ENCODE measurements around the gene TICRR. TPM values are rescaled to one million over a fixed set of nuclear protein-coding genes. Genes with fewer than 3 reads are reported as not detected.

Gene TICRR
- total and polyA plus RNA-seq, 2 of the 8 experiments (the other 6 are each of a cell fraction or from before 2014, with no cell fraction given): 13.1 to 34.8 TPM

GRCh38 chr15:89632563-89633430 lies 57.5 kb downstream of the TICRR start:
- no peak for TF ChIP-seq HDAC6 (IDR thresholded peaks at IDR 0.05; ENCODE audit: low read depth, low read length)
- TF ChIP-seq RNF2 (IDR thresholded peaks at IDR 0.05; ENCODE audit: borderline replicate concordance, low read depth, low read length, missing control alignments, poor library complexity, severe bottlenecking): no peak
- H3K9ac ChIP-seq (replicated peaks in 1 of 4; ENCODE audit: extremely low read depth in 1 of 4, low read depth in 3 of 4, low read length in 3 of 4): no peak overlapping the region
- no peaks in the 10 kb centered on the region; a peak in 1 of 7 replicates for H3K27me3 ChIP-seq (replicated peaks in 1 of 4; ENCODE audit: control insufficient read depth in 3 of 4, extremely low read depth in 1 of 4, insufficient read depth in 3 of 4, low read length in 3 of 4)
- H4K20me1 ChIP-seq (replicated peaks in 1 of 2; ENCODE audit: control insufficient read depth in 1 of 2, insufficient read depth in 2 of 2, low read length in 2 of 2): peaks cover 0 to 12% of the 10 kb centered on the region in 2 experiments
- no peak overlapping the region for H4K5ac ChIP-seq (ENCODE audit: insufficient read length, low read depth, low read length)
- no peak overlapping the region for H2BK5ac ChIP-seq (ENCODE audit: low read depth, low read length)
- no peak overlapping the region for H2BK20ac ChIP-seq (ENCODE audit: low read length)
- WGBS, 2 experiments (ENCODE audit: extremely low coverage in 1 of 2, insufficient coverage in 1 of 2, insufficient read length in 1 of 2, insufficient replicate concordance in 2 of 2, low coverage in 1 of 2, low lambda C conversion rate in 2 of 2, missing lambda C conversion rate in 1 of 2): 92% methylated on average over 16 of the region's 18 CpGs; no CpG with 5 or more reads in 1 of the 2 experiments
- H3K14ac ChIP-seq (ENCODE audit: insufficient read length): no peak overlapping the region
- H2AK5ac ChIP-seq (ENCODE audit: low read depth, low read length): no peak overlapping the region
- no peak overlapping the region for H3K27ac ChIP-seq (ENCODE audit: low read depth, low read length)
- H3K4me1 ChIP-seq (replicated peaks in 1 of 4; ENCODE audit: control insufficient read depth in 3 of 4, insufficient read depth in 4 of 4, low read length in 3 of 4): no peaks in the 10 kb centered on the region
- ChIA-PET POLR2A (ENCODE audit: partially characterized antibody) (interaction anchor here (2.1 kb wide), 1 partner anchor 10 kb away, joined by 9 read pairs; no protein-coding TSS in a partner anchor), CTCF (ENCODE audit: partially characterized antibody) (interaction anchor here (0.9 to 1.0 kb wide), 2 partner anchors 12 to 13 kb away, joined by 3 read pairs; no protein-coding TSS in a partner anchor)
- no peak for DNase-seq (ENCODE audit: low read depth in 1 of 2, low spot score in 2 of 2)
- H3K79me1 ChIP-seq (ENCODE audit: low read depth, low read length): no peaks in the 10 kb centered on the region; the same call in 1 of the 2 replicates
- H2BK15ac ChIP-seq (ENCODE audit: low read length): no peak overlapping the region
- H3K36me3 ChIP-seq (ENCODE audit: control insufficient read depth in 2 of 4, insufficient read depth in 4 of 4, low read length in 3 of 4): peaks cover 31 to 68% (median 52%) of the 10 kb centered on the region in 4 experiments
- no peak overlapping the region for H2AFZ ChIP-seq (ENCODE audit: low read length)
- no peak overlapping the region for H3K56ac ChIP-seq (replicated peaks; ENCODE audit: insufficient read length, low read depth, low read length)
- no peak overlapping the region for H3K4me3 ChIP-seq (ENCODE audit: extremely low read depth in 1 of 4, insufficient read depth in 2 of 4, low read depth in 3 of 4, low read length in 4 of 4)
- no peak overlapping the region for H3K23ac ChIP-seq (ENCODE audit: insufficient read length)
- no peak overlapping the region for H3K18ac ChIP-seq (ENCODE audit: extremely low read depth, low read length)
- no peak overlapping the region for H3K4me2 ChIP-seq (ENCODE audit: insufficient read depth in 1 of 2, low read depth in 2 of 2, low read length in 2 of 2)
- no peak for FAIRE-seq
- H3K4ac ChIP-seq (replicated peaks; ENCODE audit: insufficient read length, low read depth, low read length): no peak overlapping the region
- H4K91ac ChIP-seq (replicated peaks; ENCODE audit: insufficient read length, low read length): no peak overlapping the region
- no peak overlapping the region for H2BK120ac ChIP-seq (replicated peaks; ENCODE audit: low read depth, low read length)
- H4K8ac ChIP-seq (ENCODE audit: extremely low read depth, insufficient read depth, low read length): no peak overlapping the region
- H2BK12ac ChIP-seq (ENCODE audit: low read depth, low read length): no peak overlapping the region
- no peaks in the 10 kb centered on the region for H3K23me2 ChIP-seq (ENCODE audit: low read depth, low read length)
- H3K9me3 ChIP-seq (ENCODE audit: insufficient read depth in 2 of 2, low read depth in 1 of 2, low read length in 1 of 2): peaks cover 14 to 40% of the 10 kb centered on the region in 2 experiments; a peak in 3 of 4 replicates
- no peaks in the 10 kb centered on the region for H3K79me2 ChIP-seq (ENCODE audit: control insufficient read depth in 1 of 2, insufficient read depth in 2 of 2, low read length in 2 of 2)
